Neural cell (in vitro differentiated cells): ENCODE measurements around the gene LRSAM1.

ENCODE experiments used
- CTCF ChIP-seq: fragments of 450-650 bp; IDR thresholded peaks from 2 replicates; pipeline ENCODE4 v1.5.1; 2014; ENCODE audit warnings: antibody characterized with exemption, mild to moderate bottlenecking, moderate library complexity; ENCODE audit not compliant: poor library complexity, severe bottlenecking
- SMC3 ChIP-seq: fragments of 450-650 bp; conservative IDR thresholded peaks from 2 replicates; pipeline ENCODE4 v1.6.1; 2014; ENCODE audit warnings: antibody characterized with exemption, mild to moderate bottlenecking, moderate library complexity; ENCODE audit not compliant: poor library complexity
- TAF1 ChIP-seq: IDR thresholded peaks from 2 replicates; pipeline ENCODE4 v1.6.1; 2012; ENCODE audit warnings: low read depth

- TF ChIP-seq SMC3 (no peak), TAF1 (no peak), CTCF (no peak)
Observed at GRCh38 chr9:127520941-127521918, 69.9 kb downstream of the LRSAM1 start.
